Activated CD8-positive, alpha-beta memory T cell treated with anti-CD3 and anti-CD28 coated beads, Interleukin-2, amount 50 U/mL, for 24 hours (primary cell): ENCODE measurements around the gene PLVAP.

Experiments
- DNase-seq: peaks from one replicate; pipeline ENCODE4 v3.0.0-alpha.2; 2020; ENCODE audit errors: extremely low read depth

Gene PLVAP

DNA sequence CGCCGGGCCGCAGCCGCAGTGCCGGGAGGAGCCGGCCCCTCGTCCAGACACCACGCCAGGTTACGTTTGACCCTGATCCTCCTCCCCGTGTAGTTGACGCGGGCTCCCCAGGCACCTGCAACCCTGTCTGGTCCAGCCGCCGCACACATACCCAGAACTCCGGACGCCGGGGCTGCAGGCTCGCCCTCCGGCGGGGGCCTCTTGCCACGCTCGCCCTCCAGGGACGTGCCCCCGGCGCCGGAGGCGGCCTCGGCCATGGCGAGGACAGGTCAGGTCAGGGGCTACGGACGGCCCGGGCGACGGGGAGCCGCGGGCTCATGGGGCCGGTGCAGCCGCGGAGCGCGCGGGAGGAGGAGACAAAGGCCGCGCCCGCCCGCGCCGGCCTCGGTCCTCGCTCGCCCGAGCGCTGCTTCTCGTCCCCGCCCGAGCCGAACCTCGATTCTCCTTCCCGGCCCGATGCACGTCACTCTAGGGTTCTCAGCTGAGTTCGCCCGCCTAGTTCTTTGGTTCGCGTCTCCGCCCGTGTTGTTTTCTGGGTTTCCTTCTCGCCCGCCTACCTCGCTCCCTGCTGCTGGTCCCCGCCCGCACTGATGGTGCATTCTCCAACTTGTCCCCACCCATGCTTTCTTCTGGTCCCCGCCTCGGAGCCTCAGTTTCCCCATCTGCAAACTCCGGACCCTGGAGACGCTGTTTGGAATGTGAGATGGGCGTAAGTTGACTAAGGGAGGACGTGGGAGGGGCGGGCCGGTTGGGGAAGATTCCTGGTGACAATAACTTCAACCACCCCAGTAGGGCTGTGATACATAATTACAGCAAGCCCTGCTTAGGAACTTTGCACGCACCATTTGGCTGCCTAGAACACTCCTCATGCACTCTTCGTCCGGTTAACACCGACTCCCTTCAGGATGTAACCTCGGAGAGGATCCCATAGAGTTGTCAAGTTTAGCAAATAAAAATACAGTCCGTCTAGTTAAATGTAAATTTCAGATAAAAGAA, 42.4 kb downstream of the PLVAP start, which contains the start of gene ANO8:
Gene ANO8, minus strand, starts transcription at position 442 of the 996 bp plus-strand sequence. Its CDS starts 185 bp downstream, at position 257.
- peak; percentile 95 for DNase-seq

DNA sequence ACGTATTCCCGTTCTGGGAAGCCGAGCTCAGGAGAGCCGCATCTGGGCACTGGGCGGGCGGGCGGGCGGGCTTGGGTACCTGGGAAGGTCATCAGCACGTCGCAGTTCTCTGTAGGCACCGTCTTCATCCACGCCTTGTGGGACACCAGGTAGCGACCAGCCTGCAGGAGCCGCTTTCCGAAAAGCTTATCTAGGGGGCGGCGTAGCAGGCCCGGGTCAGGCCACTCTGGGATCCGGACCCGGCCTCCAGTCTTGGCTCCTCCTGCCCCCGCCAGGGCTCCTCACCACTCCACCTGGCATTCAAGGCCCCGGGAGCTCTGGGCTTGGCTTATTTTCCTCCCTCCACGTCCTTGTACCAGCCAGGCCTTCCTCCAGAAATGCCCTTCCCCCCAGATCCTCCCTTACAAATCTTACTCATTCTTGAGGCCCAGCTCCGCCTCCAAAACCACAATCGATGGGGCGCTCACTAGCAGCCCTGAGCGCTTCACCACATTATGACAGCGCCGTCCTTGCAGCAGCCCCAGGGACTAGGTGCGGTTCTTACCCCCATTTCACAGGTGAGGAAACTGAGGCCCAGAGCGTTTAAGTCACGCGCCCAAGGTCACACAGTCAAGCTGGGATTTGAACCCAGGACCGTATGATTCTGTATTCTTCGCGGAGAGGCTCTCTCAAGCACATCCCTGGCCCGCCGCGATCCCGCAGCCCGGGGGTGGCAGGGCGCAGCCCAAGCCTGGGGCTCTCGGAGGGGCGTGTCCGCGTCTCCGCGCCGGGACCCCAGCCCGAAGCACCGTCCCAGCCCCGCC, 43.3 kb downstream of the PLVAP start:
- no peak for DNase-seq

- no peak for DNase-seq
Measured at GRCh38 chr19:17332677-17333581, 44.2 kb downstream of the PLVAP start.

DNA sequence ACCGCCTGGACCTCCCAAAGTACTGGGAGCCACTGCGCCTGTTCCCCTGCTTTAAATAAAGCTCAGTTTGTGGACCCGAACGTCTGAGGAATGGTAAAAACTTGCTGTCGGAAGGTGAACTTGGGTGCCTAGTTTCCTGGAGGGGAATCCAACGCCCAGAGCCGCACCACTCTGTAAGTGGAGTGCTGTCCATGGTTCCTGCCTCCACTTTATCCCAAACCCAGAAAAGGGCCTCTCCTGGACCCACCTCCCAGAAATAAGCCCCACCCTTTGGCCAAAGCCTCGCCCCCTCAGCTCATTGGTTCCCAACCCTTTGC, 44.8 kb downstream of the PLVAP start:
- no peak for DNase-seq

DNA sequence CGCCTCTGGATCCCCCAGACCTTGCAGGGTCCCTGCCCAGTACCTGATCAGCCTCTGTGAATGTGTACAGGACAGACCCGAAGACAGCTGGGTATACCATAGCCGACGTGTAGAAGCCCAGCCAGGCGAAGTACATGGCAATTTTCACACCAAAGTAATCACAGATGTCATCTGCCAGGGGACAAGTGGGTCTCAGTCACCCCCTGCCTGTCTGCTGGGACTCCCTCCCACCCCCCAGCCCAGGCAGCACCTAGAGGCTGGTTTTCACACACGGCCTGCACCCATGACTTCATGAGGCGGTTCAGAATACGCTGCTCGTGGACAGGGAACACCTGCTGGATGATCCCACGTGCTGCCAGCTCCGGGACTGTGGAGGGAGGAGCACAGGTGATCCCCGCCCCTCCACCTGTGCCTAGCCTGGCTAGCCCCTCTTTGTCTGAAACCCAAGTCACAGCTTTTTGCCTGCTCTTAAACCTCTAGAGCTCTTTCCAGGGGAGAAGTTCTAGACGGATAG, 46.0 kb downstream of the PLVAP start:
- DNase-seq: no peak

DNA sequence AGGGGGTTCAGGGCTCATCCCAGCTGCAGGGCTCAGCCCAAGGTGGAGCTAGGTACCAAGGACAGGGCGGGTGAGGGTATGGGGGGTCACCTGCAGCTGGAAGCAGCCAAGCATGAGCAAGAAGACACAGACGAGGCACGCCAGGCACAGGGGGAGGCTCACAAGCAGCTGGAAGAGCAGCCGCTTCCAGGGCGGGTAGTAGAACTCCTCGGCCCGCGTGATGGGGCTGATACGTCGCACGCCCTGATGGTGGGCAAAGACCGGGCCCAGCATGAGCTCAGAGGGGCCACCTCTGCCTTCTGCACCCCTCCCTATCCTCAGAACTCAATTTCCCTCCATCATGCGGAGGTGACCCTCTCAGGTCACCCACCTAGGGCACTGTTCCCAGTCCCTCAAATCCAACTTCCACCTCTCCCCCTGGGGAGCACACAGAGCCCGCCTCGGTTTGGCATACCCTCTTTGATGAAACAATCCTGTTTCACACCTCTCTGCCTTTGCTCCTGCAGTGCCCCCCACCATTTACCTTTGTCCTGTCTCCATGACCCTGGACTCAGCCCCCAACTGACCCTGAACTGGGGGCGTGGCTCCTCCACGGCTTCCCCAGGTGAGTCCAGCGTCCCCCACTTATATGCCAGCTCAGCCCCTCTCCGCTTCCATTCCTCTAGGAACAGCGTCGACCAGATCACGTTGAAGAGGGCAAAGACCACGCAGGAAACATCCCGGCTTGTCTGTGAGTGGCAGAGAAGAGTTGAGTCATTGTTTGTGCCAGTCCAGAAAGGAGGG, 46.7 kb downstream of the PLVAP start:
- DNase-seq: no peak

- no peak for DNase-seq
Measured at GRCh38 chr19:17329366-17330261, 47.5 kb downstream of the PLVAP start.

- no peak for DNase-seq
Measured at GRCh38 chr19:17328517-17329365, 48.4 kb downstream of the PLVAP start.

GRCh38 chr19:17327654-17328516, 49.3 kb downstream of the PLVAP start:
- no peak for DNase-seq

GRCh38 chr19:17327068-17327653, 50.0 kb downstream of the PLVAP start:
- no peak for DNase-seq

DNA sequence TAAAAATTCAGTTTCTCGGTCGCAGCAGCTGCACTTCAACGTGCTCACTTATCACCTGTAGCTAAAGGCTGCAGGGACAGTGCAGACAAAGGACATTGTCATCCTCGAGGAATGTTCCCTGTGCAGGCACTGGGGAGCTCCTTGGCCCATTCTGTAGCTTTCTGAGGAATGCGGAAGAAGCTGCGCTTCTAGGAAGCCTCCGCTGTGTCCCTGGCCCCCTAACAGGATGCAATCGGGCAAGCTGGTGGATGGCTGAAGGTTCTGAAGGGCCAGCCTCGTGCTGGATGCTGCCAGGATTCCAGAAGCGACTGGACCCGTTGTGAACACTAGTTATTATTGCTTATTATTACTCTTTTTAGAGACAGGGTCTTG, 50.6 kb downstream of the PLVAP start:
- no peak for DNase-seq

DNA sequence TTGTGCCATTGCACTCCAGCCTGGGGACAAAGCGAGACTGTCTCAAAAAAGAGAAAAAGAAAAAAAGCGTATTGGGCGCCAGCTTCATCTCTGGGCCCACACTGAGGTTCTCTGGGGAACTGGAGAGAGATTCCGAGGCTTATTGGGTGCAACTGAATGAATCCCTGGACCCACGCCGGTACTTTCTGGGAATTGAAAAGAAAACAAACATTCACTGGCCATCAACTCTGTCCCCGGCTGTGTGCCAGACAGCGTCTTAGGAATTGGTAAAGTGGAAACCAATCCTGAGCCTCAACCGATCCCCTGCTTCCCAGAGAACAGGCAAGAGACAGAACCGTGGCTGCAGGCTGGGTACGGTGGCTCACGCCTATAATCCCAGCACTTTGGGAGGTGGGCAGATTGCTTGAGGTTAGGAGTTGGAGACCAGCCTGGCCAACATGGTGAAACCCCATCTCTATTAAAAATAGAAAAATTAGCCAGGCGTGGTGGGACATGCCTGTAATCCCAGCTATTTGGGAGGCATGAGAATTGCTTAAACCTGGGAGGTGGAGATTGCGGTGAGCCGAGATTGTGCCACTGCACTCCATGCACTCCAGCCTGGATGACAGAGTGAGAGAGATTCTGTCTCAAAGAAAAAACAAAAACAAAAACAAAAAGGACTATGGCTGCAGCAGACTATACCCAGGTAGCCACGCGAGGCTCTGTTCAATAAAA, 51.1 kb downstream of the PLVAP start:
- DNase-seq: no peak

DNA sequence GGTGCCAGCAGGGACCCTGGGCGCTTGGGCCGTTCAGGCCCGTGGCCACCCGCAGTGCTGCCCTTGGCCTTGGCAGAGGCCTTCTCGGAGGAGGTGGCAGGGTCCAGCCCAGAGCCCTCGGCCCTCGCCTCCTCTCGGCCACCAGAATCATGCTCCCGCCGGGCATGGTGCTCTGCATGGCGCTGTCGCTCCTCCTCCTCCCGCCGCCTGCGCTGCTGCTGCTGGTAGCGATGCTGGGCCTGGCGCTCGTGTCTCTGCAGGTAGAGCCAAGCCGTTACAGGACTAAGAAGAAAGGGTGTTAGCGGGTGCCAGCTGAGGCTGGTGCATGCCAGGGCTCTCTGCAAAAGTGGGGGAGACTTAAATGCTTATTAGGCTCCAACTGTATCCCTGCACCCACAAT, 52.0 kb downstream of the PLVAP start:
- no peak for DNase-seq

GRCh38 chr19:17324357-17325114, 52.6 kb downstream of the PLVAP start:
- no peak for DNase-seq

GRCh38 chr19:17323964-17324332, 53.2 kb downstream of the PLVAP start:
- no peak for DNase-seq
